Keratinocyte (primary cell): ENCODE measurements around the gene CHCHD6.

Source experiments
- CTCF ChIP-seq, 3 experiments: IDR thresholded peaks in 1 of 3; conservative IDR thresholded peaks in 1 of 3; optimal IDR thresholded peaks in 1 of 3; 2 replicates in 2 of 3; 3 replicates in 1 of 3; pipeline versions ENCODE3 to v1.5.1; 2011; ENCODE audit warnings: low read length in 3 of 3, mild to moderate bottlenecking in 3 of 3, moderate library complexity in 2 of 3, control low read depth in 1 of 3, inconsistent platforms in 1 of 3; ENCODE audit not compliant: insufficient read depth in 2 of 3; ENCODE audit errors: extremely low read depth in 1 of 3
- EZH2 ChIP-seq: IDR thresholded peaks from one replicate; pipeline ENCODE4 v1.6.1; 2012; ENCODE audit warnings: inconsistent platforms, mild to moderate bottlenecking, low read length, moderate library complexity

- TF ChIP-seq CTCF (optimal IDR thresholded peaks at IDR 0.05 in 1 of 3, IDR thresholded peaks at IDR 0.05 in 1 of 3, conservative IDR thresholded peaks at IDR 0.05 in 1 of 3; ENCODE audit: extremely low read depth in 1 of 3, insufficient read depth in 2 of 3, low read length in 3 of 3) (no peak), EZH2 (no peak)
Measured at GRCh38 chr3:126937973-126938372, 233.9 kb downstream of the CHCHD6 start.
